ENCODE measurements around the gene TTC3. TPM values are rescaled to one million over a fixed set of nuclear protein-coding genes. Genes with fewer than 3 reads are reported as not detected.

The TTC3 gene
- total RNA-seq (2022; extraction: Qiagen RNA extraction): 26.0 to 39.8 TPM (median 31.2 TPM) in 5 replicates

GRCh38 chr21:37072988-37073416 is at the start of gene TTC3, which contains the start of gene PIGP:
TTC3 (plus strand) TSS chr21:37073254; CDS start chr21:37087258, 14,004 bp downstream.
PIGP (minus strand) TSS chr21:37073071; CDS start chr21:37072515, 556 bp downstream.

Other genes starting within 250 kb of the TTC3 start
- 5.6 to 7.0 TPM (median 6.8 TPM) in 5 replicates for gene HLCS, start 106.6 kb upstream of the TTC3 start, total RNA-seq (2022; extraction: Qiagen RNA extraction)
- gene RIPPLY3, start 66.6 kb upstream of the TTC3 start, total RNA-seq (2022; extraction: Qiagen RNA extraction): 0.48 to 0.63 TPM (median 0.57 TPM) in 5 replicates
- gene PIGP, start 183 bp upstream of the TTC3 start, total RNA-seq (2022; extraction: Qiagen RNA extraction): 15.4 to 17.3 TPM (median 16.4 TPM) in 5 replicates
- gene VPS26C, start 194.1 kb downstream of the TTC3 start, total RNA-seq (2022; extraction: Qiagen RNA extraction): 26.4 to 34.1 TPM (median 28.2 TPM) in 5 replicates

Measured in A549 treated with CORT108297 at 1 μM for 4 hours (cell line).